WTC11 (cell line): Measurements from ENCODE around the gene LY6G6F. TPM values are rescaled to one million over a fixed set of nuclear protein-coding genes. Genes with fewer than 3 reads are reported as not detected.
"Not testable (repeated sequence)": the region's sequence is repeated elsewhere in the genome, so short reads cannot be mapped to it uniquely, and the experiment has no call there.

Experiments
- ATAC-seq: fragments of 200-7000 bp; cut with Tn5 transposase; 2 replicates; pipeline ENCODE4 v1.10.0; 2021; ENCODE audit warnings: mild to moderate bottlenecking, moderate library complexity
- CTCF ChIA-PET: fragments of 300-600 bp; sonication (Branson Sonifier 250); formaldehyde crosslinking; loops from one replicate; lab custom pipeline; 2021; ENCODE audit warnings: antibody characterized with exemption; lab: Charles Lee
- POLR2A ChIA-PET: fragments of 350-600 bp; sonication (Branson Sonifier 250); formaldehyde crosslinking; loops from one replicate; lab custom pipeline; 2021; ENCODE audit warnings: antibody characterized with exemption; lab: Charles Lee
- DNase-seq: peaks from one replicate; pipeline ENCODE4 v3.0.0; 2021; ENCODE audit warnings: low spot score
- H3K27ac Mint-ChIP-seq: 2 replicates; pipeline ENCODE4 v1.8.0; 2021; ENCODE audit warnings: mixed read lengths
- H3K27me3 Mint-ChIP-seq: 2 replicates; pipeline ENCODE4 v1.8.0; 2021; ENCODE audit warnings: low read depth, mild to moderate bottlenecking, moderate library complexity, mixed read lengths
- H3K36me3 Mint-ChIP-seq: 2 replicates; pipeline ENCODE4 v1.8.0; 2021; ENCODE audit warnings: mixed read lengths
- H3K4me1 Mint-ChIP-seq: 2 replicates; pipeline ENCODE4 v1.8.0; 2022; ENCODE audit warnings: mixed read lengths
- H3K4me3 Mint-ChIP-seq: 2 replicates; pipeline ENCODE4 v1.8.0; 2021; ENCODE audit warnings: mild to moderate bottlenecking, moderate library complexity, mixed read lengths
- H3K9me3 Mint-ChIP-seq: 2 replicates; pipeline ENCODE4 v1.8.0; 2021; ENCODE audit warnings: mixed read lengths
- CBFB ChIP-seq: sonication (generic); formaldehyde crosslinking; IDR thresholded peaks from 2 replicates; pipeline ENCODE4 v1.8.1; 2022; ENCODE audit warnings: mild to moderate bottlenecking, low read depth, missing genetic modification reagents
- EMX1 ChIP-seq: fragments of 250-450 bp; sonication (Bioruptor Pico); IDR thresholded peaks from 2 replicates; pipeline ENCODE4 v1.8.0; 2021; ENCODE audit warnings: mild to moderate bottlenecking
- ESRRA ChIP-seq: sonication (generic); formaldehyde crosslinking; IDR thresholded peaks from 2 replicates; pipeline ENCODE4 v1.8.1; 2022; ENCODE audit warnings: mild to moderate bottlenecking, missing genetic modification reagents, borderline replicate concordance
- GRHL2 ChIP-seq: fragments of 250-450 bp; sonication (Bioruptor Pico); IDR thresholded peaks from 2 replicates; pipeline ENCODE4 v1.8.0; 2022; ENCODE audit warnings: mild to moderate bottlenecking, moderate library complexity; ENCODE audit not compliant: insufficient replicate concordance, severe bottlenecking
- ZNF263 ChIP-seq: sonication (generic); formaldehyde crosslinking; IDR thresholded peaks from 2 replicates; pipeline ENCODE4 v1.8.1; 2022; ENCODE audit warnings: low read depth, mild to moderate bottlenecking, moderate library complexity, missing genetic modification reagents
- ZNF317 ChIP-seq: sonication (generic); formaldehyde crosslinking; IDR thresholded peaks from 2 replicates; pipeline ENCODE4 v1.8.1; 2023; ENCODE audit warnings: low read depth, mild to moderate bottlenecking, moderate library complexity, missing genetic modification reagents, borderline replicate concordance
- total RNA-seq: library from RNA; stranded (reverse); gene quantifications from 3 replicates; pipeline ENCODE4 v1.2.3, GENCODE V29; 2021
- TF ChIP-seq, protein P1 (sequence below): sonication (generic); formaldehyde crosslinking; IDR thresholded peaks from 2 replicates; pipeline ENCODE4 v1.8.1; 2023; ENCODE audit warnings: mild to moderate bottlenecking, missing genetic modification reagents, moderate library complexity
- TF ChIP-seq, protein P2 (sequence below): fragments of 200-600 bp; IDR thresholded peaks from 2 replicates; pipeline ENCODE4 v1.8.0; 2022; ENCODE audit warnings: antibody characterized with exemption
- TF ChIP-seq, protein P3 (sequence below): fragments of 250-450 bp; sonication (Bioruptor Pico); IDR thresholded peaks from 2 replicates; pipeline ENCODE4 v1.9.0; 2021; ENCODE audit warnings: mild to moderate bottlenecking
- TF ChIP-seq, protein P4 (sequence below): fragments of 250-450 bp; sonication (Bioruptor Pico); IDR thresholded peaks from 2 replicates; pipeline ENCODE4 v1.9.0; 2021; ENCODE audit warnings: moderate library complexity, mild to moderate bottlenecking, inconsistent platforms, borderline replicate concordance
- TF ChIP-seq, protein P5 (sequence below): sonication (generic); formaldehyde crosslinking; IDR thresholded peaks from 2 replicates; pipeline ENCODE4 v1.8.1; 2022; ENCODE audit warnings: mild to moderate bottlenecking, missing genetic modification reagents, moderate library complexity, borderline replicate concordance
- TF ChIP-seq, protein P6 (sequence below): fragments of 250-450 bp; sonication (Bioruptor Pico); IDR thresholded peaks from 2 replicates; pipeline ENCODE4 v1.9.0; 2021; ENCODE audit warnings: mild to moderate bottlenecking
- TF ChIP-seq, protein P7 (sequence below): sonication (generic); formaldehyde crosslinking; conservative IDR thresholded peaks from 2 replicates; pipeline ENCODE4 v1.8.1; 2022; ENCODE audit warnings: mild to moderate bottlenecking, missing genetic modification reagents

The LY6G6F gene
- total RNA-seq, 1 experiment from 2014 or later = not detected

DNA sequence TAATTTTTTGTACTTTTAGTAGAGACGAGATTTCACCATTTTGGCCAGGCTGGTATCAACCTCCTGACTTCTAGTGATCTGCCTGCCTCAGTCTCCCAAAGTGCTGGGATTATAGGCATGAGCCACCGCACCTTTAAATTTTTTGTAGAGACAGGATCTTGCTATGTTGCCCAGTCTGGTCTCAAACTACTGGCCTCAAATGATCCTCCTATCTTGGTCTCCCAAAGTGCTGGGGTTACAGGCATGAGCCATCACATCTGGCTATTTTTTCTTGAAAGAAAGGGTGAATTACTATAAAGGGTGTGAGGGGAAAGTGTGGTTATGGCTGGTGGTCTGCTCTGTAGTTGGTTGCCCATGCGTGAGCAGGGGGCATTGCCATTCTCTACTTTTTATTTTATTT is 1.6 kb downstream of the LY6G6F start:
- H3K4me1 Mint-ChIP-seq = peaks cover 16% of the 10 kb centered on the region
- H3K27me3 Mint-ChIP-seq = peaks cover 7% of the 10 kb centered on the region; the same call in 1 of the 2 replicates
- ChIA-PET CTCF (no interaction called here), POLR2A (no interaction called here)
- no peak for TF ChIP-seq ESRRA (CRISPR knock-in tag)
- TF ChIP-seq, protein P1, sequence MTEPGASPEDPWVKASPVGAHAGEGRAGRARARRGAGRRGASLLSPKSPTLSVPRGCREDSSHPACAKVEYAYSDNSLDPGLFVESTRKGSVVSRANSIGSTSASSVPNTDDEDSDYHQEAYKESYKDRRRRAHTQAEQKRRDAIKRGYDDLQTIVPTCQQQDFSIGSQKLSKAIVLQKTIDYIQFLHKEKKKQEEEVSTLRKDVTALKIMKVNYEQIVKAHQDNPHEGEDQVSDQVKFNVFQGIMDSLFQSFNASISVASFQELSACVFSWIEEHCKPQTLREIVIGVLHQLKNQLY = no peak
- no peak for TF ChIP-seq GRHL2 (CRISPR knock-in tag)
- TF ChIP-seq ZNF317 (CRISPR knock-in tag) = no peak
- TF ChIP-seq, protein P2, sequence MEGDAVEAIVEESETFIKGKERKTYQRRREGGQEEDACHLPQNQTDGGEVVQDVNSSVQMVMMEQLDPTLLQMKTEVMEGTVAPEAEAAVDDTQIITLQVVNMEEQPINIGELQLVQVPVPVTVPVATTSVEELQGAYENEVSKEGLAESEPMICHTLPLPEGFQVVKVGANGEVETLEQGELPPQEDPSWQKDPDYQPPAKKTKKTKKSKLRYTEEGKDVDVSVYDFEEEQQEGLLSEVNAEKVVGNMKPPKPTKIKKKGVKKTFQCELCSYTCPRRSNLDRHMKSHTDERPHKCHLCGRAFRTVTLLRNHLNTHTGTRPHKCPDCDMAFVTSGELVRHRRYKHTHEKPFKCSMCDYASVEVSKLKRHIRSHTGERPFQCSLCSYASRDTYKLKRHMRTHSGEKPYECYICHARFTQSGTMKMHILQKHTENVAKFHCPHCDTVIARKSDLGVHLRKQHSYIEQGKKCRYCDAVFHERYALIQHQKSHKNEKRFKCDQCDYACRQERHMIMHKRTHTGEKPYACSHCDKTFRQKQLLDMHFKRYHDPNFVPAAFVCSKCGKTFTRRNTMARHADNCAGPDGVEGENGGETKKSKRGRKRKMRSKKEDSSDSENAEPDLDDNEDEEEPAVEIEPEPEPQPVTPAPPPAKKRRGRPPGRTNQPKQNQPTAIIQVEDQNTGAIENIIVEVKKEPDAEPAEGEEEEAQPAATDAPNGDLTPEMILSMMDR = no peak
- no peak for TF ChIP-seq EMX1
- TF ChIP-seq, protein P3, sequence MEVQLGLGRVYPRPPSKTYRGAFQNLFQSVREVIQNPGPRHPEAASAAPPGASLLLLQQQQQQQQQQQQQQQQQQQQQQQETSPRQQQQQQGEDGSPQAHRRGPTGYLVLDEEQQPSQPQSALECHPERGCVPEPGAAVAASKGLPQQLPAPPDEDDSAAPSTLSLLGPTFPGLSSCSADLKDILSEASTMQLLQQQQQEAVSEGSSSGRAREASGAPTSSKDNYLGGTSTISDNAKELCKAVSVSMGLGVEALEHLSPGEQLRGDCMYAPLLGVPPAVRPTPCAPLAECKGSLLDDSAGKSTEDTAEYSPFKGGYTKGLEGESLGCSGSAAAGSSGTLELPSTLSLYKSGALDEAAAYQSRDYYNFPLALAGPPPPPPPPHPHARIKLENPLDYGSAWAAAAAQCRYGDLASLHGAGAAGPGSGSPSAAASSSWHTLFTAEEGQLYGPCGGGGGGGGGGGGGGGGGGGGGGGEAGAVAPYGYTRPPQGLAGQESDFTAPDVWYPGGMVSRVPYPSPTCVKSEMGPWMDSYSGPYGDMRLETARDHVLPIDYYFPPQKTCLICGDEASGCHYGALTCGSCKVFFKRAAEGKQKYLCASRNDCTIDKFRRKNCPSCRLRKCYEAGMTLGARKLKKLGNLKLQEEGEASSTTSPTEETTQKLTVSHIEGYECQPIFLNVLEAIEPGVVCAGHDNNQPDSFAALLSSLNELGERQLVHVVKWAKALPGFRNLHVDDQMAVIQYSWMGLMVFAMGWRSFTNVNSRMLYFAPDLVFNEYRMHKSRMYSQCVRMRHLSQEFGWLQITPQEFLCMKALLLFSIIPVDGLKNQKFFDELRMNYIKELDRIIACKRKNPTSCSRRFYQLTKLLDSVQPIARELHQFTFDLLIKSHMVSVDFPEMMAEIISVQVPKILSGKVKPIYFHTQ (CRISPR knock-in tag) = no peak
- TF ChIP-seq, protein P4, sequence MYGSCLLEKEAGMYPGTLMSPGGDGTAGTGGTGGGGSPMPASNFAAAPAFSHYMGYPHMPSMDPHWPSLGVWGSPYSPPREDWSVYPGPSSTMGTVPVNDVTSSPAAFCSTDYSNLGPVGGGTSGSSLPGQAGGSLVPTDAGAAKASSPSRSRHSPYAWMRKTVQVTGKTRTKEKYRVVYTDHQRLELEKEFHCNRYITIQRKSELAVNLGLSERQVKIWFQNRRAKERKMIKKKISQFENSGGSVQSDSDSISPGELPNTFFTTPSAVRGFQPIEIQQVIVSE (CRISPR knock-in tag) = no peak
- TF ChIP-seq, protein P5, sequence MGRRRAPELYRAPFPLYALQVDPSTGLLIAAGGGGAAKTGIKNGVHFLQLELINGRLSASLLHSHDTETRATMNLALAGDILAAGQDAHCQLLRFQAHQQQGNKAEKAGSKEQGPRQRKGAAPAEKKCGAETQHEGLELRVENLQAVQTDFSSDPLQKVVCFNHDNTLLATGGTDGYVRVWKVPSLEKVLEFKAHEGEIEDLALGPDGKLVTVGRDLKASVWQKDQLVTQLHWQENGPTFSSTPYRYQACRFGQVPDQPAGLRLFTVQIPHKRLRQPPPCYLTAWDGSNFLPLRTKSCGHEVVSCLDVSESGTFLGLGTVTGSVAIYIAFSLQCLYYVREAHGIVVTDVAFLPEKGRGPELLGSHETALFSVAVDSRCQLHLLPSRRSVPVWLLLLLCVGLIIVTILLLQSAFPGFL (CRISPR knock-in tag) = no peak
- TF ChIP-seq, protein P6, sequence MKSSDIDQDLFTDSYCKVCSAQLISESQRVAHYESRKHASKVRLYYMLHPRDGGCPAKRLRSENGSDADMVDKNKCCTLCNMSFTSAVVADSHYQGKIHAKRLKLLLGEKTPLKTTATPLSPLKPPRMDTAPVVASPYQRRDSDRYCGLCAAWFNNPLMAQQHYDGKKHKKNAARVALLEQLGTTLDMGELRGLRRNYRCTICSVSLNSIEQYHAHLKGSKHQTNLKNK (CRISPR knock-in tag) = no peak
- no peak for TF ChIP-seq CBFB (CRISPR knock-in tag)
- no peak for TF ChIP-seq ZNF263 (CRISPR knock-in tag)
- no peaks in the 10 kb centered on the region for H3K36me3 Mint-ChIP-seq
- DNase-seq = no peak
- ATAC-seq = no peak
- H3K27ac Mint-ChIP-seq = no peak overlapping the region
- H3K4me3 Mint-ChIP-seq = no peak overlapping the region
- H3K9me3 Mint-ChIP-seq = no peaks in the 10 kb centered on the region

DNA sequence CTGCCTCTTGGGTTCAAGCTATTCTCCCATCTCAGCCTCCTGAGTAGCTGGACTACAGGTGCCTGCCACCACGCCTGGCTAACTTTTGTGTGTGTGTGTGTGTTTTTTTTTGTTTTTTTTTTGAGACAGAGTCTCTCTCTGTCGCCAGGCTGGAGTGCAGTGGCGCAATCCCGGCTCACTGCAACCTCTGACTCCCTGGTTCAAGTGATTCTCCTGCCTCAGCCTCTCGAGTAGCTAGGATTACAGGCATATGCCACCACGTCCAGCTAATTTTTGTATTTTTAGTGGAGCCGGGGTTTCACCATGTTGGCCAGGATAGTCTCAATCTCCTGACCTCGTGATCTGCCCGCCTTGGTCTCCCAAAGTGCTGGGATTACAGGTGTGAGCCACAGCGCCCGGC is 2.5 kb downstream of the LY6G6F start:
- POLR2A ChIA-PET, H3K27ac Mint-ChIP-seq, H3K4me3 Mint-ChIP-seq, H3K27me3 Mint-ChIP-seq, DNase-seq, ATAC-seq, H3K36me3 Mint-ChIP-seq, H3K9me3 Mint-ChIP-seq: not testable (repeated sequence)
- CTCF ChIA-PET = interaction anchor here (0.7 kb wide), 1 partner anchor 12 kb away, joined by 3 read pairs; no protein-coding TSS in a partner anchor
- peaks cover 21% of the 10 kb centered on the region for H3K4me1 Mint-ChIP-seq

DNA sequence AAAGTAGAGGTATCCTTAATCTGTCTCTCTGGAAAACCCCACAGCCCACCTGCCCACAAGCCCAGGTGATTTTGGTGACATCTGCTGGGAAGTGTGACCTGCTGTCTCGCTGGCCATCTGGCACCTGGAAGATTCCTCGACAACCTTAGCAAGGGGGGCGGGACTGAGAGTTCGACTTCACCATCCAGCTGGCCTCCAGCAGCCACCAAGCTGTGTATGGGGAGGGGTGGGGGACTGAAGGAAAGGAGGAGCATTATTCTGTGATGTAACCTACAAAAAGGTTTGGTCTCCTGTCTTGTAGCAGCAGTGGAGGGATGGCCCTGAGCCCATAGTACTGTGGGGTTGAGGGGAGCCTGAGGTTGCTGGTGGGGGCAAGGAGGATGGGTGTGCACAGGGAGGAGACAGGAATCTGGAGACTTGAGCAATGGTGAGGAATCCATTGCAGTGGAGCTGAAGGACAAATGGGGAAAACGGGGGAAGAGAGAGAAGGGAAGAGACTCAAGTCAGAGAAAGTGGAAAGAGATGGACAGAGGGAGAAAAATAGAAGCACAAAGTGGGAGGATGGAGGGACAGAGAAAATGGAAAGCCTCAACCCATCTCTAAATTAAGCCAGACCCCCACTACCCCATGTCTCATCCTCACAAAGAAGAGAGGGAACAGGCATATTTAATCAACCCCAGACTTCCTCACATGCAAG is 4.0 kb downstream of the LY6G6F start:
- H3K27me3 Mint-ChIP-seq = peaks cover 7% of the 10 kb centered on the region; the same call in 1 of the 2 replicates
- TF ChIP-seq, protein P7, sequence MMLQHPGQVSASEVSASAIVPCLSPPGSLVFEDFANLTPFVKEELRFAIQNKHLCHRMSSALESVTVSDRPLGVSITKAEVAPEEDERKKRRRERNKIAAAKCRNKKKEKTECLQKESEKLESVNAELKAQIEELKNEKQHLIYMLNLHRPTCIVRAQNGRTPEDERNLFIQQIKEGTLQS (CRISPR knock-in tag) = no peak
- DNase-seq (no peak), ATAC-seq (no peak)
- POLR2A ChIA-PET = no interaction called here
- CTCF ChIA-PET = interaction anchor here (0.8 to 1.1 kb wide), 3 partner anchors 19 to 62 kb away, joined by 3 to 4 read pairs (median 3); no protein-coding TSS in a partner anchor
- peaks cover 27% of the 10 kb centered on the region for H3K4me1 Mint-ChIP-seq
- no peaks in the 10 kb centered on the region for H3K36me3 Mint-ChIP-seq
- no peaks in the 10 kb centered on the region for H3K9me3 Mint-ChIP-seq
- no peak overlapping the region for H3K27ac Mint-ChIP-seq
- no peak overlapping the region for H3K4me3 Mint-ChIP-seq
